ENCODE measurements around the gene PCNX1. TPM values are rescaled to one million over a fixed set of nuclear protein-coding genes. Genes with fewer than 3 reads are reported as not detected.

The PCNX1 gene
- polyA plus RNA-seq, 3 donors, result 7.3 to 26.7 (median 8.1) TPM

DNA sequence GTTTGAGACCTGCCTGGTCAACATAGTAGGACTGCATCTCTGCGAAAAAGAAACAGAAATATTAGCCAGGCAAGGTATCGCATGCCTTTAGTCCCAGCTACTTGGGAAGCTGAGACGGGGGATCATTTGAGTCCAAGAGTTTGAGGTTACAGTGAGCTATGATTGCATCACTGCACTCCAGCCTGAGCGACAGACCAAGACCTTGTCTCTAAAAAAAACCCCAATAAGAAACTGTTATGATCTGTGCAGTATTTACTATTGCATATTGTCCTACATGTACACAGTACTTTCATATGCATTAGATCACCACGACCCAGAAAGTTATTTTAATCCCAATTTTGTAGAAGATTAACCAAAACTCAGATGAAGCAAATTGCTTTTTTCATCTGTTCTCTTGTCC, 187.5 kb downstream of the PCNX1 start:
- Mint-ChIP-seq H3K27ac (no peak overlapping the region), H3K27me3 (ENCODE audit: low read depth in 3 of 3) (peaks cover 0 to 2% (median 0%) of the 10 kb centered on the region in 3 donors), H3K4me3 (no peak overlapping the region), H3K4me1 (no peaks in the 10 kb centered on the region), H3K36me3 (peaks cover 61 to 69% of the 10 kb centered on the region in 2 donors), H3K9me3 (peaks cover 0 to 3% (median 0%) of the 10 kb centered on the region in 7 donors)
- Histone ChIP-seq H3K9me3 (replicated peaks in 1 of 2; ENCODE audit: control insufficient read depth in 1 of 2, insufficient read depth in 1 of 2, low read length in 2 of 2) (no peaks in the 10 kb centered on the region), H3K36me3 (replicated peaks in 1 of 2; ENCODE audit: control insufficient read depth in 1 of 2, insufficient read depth in 2 of 2, low read length in 2 of 2) (peaks cover 26 to 65% of the 10 kb centered on the region in 2 donors), H4K20me1 (ENCODE audit: insufficient read depth, low read length) (peaks cover 28% of the 10 kb centered on the region), H3K79me2 (ENCODE audit: insufficient read depth, low read length) (peaks cover 10% of the 10 kb centered on the region), H3K4me1 (ENCODE audit: control insufficient read depth in 1 of 2, insufficient read depth in 2 of 2, low read length in 2 of 2) (no peaks in the 10 kb centered on the region), H3K27me3 (ENCODE audit: control insufficient read depth in 2 of 2, insufficient read depth in 2 of 2, low read length in 2 of 2) (no peaks in the 10 kb centered on the region), H3K27ac (ENCODE audit: low read depth in 1 of 2, low read length in 2 of 2) (no peak overlapping the region), H2AFZ (ENCODE audit: insufficient read depth, low read depth, low read length, poor library complexity, severe bottlenecking) (no peak overlapping the region), H3K4me3 (replicated peaks in 1 of 3; ENCODE audit: low read depth in 2 of 3, low read length in 3 of 3) (no peak overlapping the region), H3K9ac (ENCODE audit: insufficient read depth, low read length, poor library complexity, severe bottlenecking) (no peak overlapping the region), H3K4me2 (replicated peaks; ENCODE audit: extremely low read depth, low read length, poor library complexity, severe bottlenecking) (no peak overlapping the region)
- intact Hi-C loops (cut with micrococcal nuclease), result no loop called here
- 60% methylated on average over 3 of the region's 5 CpGs for WGBS (ENCODE audit: insufficient coverage)
- no peak for DNase-seq
- TF ChIP-seq, protein P1, sequence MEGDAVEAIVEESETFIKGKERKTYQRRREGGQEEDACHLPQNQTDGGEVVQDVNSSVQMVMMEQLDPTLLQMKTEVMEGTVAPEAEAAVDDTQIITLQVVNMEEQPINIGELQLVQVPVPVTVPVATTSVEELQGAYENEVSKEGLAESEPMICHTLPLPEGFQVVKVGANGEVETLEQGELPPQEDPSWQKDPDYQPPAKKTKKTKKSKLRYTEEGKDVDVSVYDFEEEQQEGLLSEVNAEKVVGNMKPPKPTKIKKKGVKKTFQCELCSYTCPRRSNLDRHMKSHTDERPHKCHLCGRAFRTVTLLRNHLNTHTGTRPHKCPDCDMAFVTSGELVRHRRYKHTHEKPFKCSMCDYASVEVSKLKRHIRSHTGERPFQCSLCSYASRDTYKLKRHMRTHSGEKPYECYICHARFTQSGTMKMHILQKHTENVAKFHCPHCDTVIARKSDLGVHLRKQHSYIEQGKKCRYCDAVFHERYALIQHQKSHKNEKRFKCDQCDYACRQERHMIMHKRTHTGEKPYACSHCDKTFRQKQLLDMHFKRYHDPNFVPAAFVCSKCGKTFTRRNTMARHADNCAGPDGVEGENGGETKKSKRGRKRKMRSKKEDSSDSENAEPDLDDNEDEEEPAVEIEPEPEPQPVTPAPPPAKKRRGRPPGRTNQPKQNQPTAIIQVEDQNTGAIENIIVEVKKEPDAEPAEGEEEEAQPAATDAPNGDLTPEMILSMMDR (IDR thresholded peaks at IDR 0.05), result no peak

DNA sequence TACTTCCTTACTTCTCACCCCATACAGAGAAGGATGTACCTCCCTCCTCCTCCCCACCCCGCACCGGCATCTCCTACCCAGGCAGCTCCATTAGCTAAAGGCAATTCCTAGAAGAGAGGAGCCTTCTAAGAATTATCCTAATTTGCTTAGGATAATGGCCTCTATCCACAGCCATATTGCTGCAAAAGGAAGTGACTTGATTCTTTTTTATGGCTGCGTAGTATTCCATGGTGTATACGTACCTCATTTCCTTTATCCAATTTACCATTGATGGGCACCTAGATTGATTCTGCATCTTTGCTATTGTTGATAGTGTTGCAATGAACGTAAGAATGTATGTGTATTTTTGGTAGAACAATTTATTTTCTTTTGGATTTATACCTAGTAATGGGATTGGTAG, 189.7 kb downstream of the PCNX1 start:
- Mint-ChIP-seq H3K9me3 (peaks cover 0 to 3% (median 0%) of the 10 kb centered on the region in 7 donors), H3K27me3 (ENCODE audit: low read depth in 3 of 3) (peaks cover 0 to 2% (median 0%) of the 10 kb centered on the region in 3 donors), H3K4me3 (no peak overlapping the region), H3K27ac (no peak overlapping the region), H3K36me3 (peaks cover 54 to 68% of the 10 kb centered on the region in 2 donors), H3K4me1 (no peaks in the 10 kb centered on the region)
- Histone ChIP-seq H3K9me3 (replicated peaks in 1 of 2; ENCODE audit: control insufficient read depth in 1 of 2, insufficient read depth in 1 of 2, low read length in 2 of 2) (no peaks in the 10 kb centered on the region), H3K27me3 (ENCODE audit: control insufficient read depth in 2 of 2, insufficient read depth in 2 of 2, low read length in 2 of 2) (no peaks in the 10 kb centered on the region), H3K4me2 (replicated peaks; ENCODE audit: extremely low read depth, low read length, poor library complexity, severe bottlenecking) (no peak overlapping the region), H3K9ac (ENCODE audit: insufficient read depth, low read length, poor library complexity, severe bottlenecking) (no peak overlapping the region), H3K4me3 (replicated peaks in 1 of 3; ENCODE audit: low read depth in 2 of 3, low read length in 3 of 3) (no peak overlapping the region), H3K4me1 (ENCODE audit: control insufficient read depth in 1 of 2, insufficient read depth in 2 of 2, low read length in 2 of 2) (no peaks in the 10 kb centered on the region), H3K79me2 (ENCODE audit: insufficient read depth, low read length) (peaks cover 10% of the 10 kb centered on the region), H2AFZ (ENCODE audit: insufficient read depth, low read depth, low read length, poor library complexity, severe bottlenecking) (no peak overlapping the region), H3K27ac (ENCODE audit: low read depth in 1 of 2, low read length in 2 of 2) (no peak overlapping the region), H3K36me3 (replicated peaks in 1 of 2; ENCODE audit: control insufficient read depth in 1 of 2, insufficient read depth in 2 of 2, low read length in 2 of 2) (peaks cover 17 to 63% of the 10 kb centered on the region in 2 donors), H4K20me1 (ENCODE audit: insufficient read depth, low read length) (peaks cover 30% of the 10 kb centered on the region)
- DNase-seq, result no peak
- intact Hi-C loops (cut with micrococcal nuclease), result no loop called here
- no CpG with 5 or more reads among the region's 5 CpGs for WGBS (ENCODE audit: insufficient coverage)
- TF ChIP-seq, protein P1 (IDR thresholded peaks at IDR 0.05), result no peak

Data from CD14-positive monocyte (primary cell).